OCI-LY7 (cell line): ENCODE data around the gene AVPR2.
A peak's percentile ranks its signal among the peaks of the same experiment; 100 is the strongest.

ENCODE experiments used
- CTCF ChIP-seq: fragments of 200-600 bp; sonication (generic); conservative IDR thresholded peaks from 2 replicates; pipeline ENCODE4 v1.5.1; 2014; ENCODE audit warnings: mild to moderate bottlenecking, antibody characterized with exemption, low read length, moderate library complexity, mixed read lengths
- EZH2phosphoT487 ChIP-seq: fragments of 200-600 bp; sonication (generic); IDR thresholded peaks from 2 replicates; pipeline ENCODE4 v1.6.1; 2018; ENCODE audit warnings: low read depth, borderline replicate concordance, mild to moderate bottlenecking, mixed run types, antibody characterized with exemption, low read length, moderate library complexity, mixed read lengths

GRCh38 chrX:153884590-153884989 is 19.9 kb upstream of the AVPR2 start:
- TF ChIP-seq CTCF: peak; percentile 41; the same call in 1 of the 2 replicates
- TF ChIP-seq EZH2phosphoT487: no peak
